HG03175 (cell line): ENCODE data around the gene SINHCAF.
A peak's percentile ranks its signal among the peaks of the same experiment; 100 is the strongest.

ENCODE experiments used
- ATAC-seq: cut with Tn5 transposase; IDR thresholded peaks from one replicate; pipeline ENCODE4 v1.9.1; 2021; ENCODE audit warnings: mild to moderate bottlenecking, moderate library complexity; ENCODE audit not compliant: unreplicated experiment

SINHCAF gene

GRCh38 chr12:31337952-31338351 lies 12.0 kb upstream of the SINHCAF start:
- ATAC-seq, result no peak

GRCh38 chr12:31331242-31331641 lies 5.3 kb upstream of the SINHCAF start:
- ATAC-seq, result no peak

GRCh38 chr12:31326736-31327659 lies 1.0 kb upstream of the SINHCAF start:
- ATAC-seq, result no peak

- ATAC-seq, result peak; percentile 2
Measured at GRCh38 chr12:31325524-31325875, 450 bp downstream of the SINHCAF start.

GRCh38 chr12:31324845-31325523 lies 966 bp downstream of the SINHCAF start:
- peak; percentile 7 for ATAC-seq

- peak; percentile 39 for ATAC-seq
Measured at GRCh38 chr12:31324116-31324844, 1.7 kb downstream of the SINHCAF start.

- peak; percentile 21 for ATAC-seq
Measured at GRCh38 chr12:31323391-31324115, 2.4 kb downstream of the SINHCAF start.

- ATAC-seq, result no peak
Measured at GRCh38 chr12:31322801-31323207, 3.1 kb downstream of the SINHCAF start.

- ATAC-seq, result no peak
Measured at GRCh38 chr12:31321897-31322228, 4.1 kb downstream of the SINHCAF start.

- ATAC-seq, result no peak
Measured at GRCh38 chr12:31321186-31321896, 4.6 kb downstream of the SINHCAF start.

- ATAC-seq, result no peak
Measured at GRCh38 chr12:31318657-31319269, 7.2 kb downstream of the SINHCAF start.

GRCh38 chr12:31317471-31318395 lies 8.2 kb downstream of the SINHCAF start:
- peak; percentile 38 for ATAC-seq

- no peak for ATAC-seq
Measured at GRCh38 chr12:31316891-31317290, 9.1 kb downstream of the SINHCAF start.

GRCh38 chr12:31315784-31316465 lies 10.0 kb downstream of the SINHCAF start:
- no peak for ATAC-seq

GRCh38 chr12:31315044-31315715 lies 10.8 kb downstream of the SINHCAF start:
- ATAC-seq, result peak; percentile 37

GRCh38 chr12:31312431-31312830 lies 13.5 kb downstream of the SINHCAF start:
- ATAC-seq, result no peak

- ATAC-seq, result no peak
Measured at GRCh38 chr12:31311634-31312258, 14.2 kb downstream of the SINHCAF start.
